Measurements from ENCODE around the gene WASF2. TPM values are rescaled to one million over a fixed set of nuclear protein-coding genes. Genes with fewer than 3 reads are reported as not detected.

The WASF2 gene
- total RNA-seq, 1 experiment from 2014 or later, result 104 TPM

- TF ChIP-seq ATF2 (CRISPR knock-in tag; IDR thresholded peaks at IDR 0.05; ENCODE audit: borderline replicate concordance, low read depth), result no peak
Measured at GRCh38 chr1:27536010-27536757, 46.2 kb upstream of the WASF2 start (continued).

DNA sequence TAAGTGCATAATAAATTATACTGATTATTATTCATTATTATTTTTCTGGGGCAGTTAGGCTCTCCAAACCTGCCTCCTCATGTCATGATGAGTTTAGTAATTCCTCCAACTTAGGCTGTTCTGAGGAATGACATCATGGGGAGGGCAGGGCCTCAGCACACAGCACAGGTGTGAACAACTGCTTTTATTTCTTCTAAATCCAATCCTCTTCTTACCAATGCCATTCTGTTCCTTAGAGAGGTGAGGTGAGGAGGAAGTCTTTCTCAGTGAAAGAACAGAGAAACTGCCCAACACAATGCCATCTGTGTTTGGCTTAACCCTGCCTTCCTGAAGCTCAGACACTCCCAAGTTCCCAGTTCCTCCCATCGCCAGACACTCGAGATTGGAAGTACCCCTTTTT lies 45.4 kb upstream of the WASF2 start:
- peaks cover 52% of the 10 kb centered on the region for H3K4me1 Mint-ChIP-seq
- peaks cover 3% of the 10 kb centered on the region for H3K36me3 Mint-ChIP-seq
- ChIA-PET CTCF (interaction anchor here (0.7 to 8.1 kb wide), 10 partner anchors 12 to 140 kb away, joined by 3 to 87 read pairs (median 9); partner anchors contain the start of gene AHDC1), POLR2A (interaction anchor here (0.6 kb wide), 1 partner anchor 114 kb away, joined by 3 read pairs; no protein-coding TSS in a partner anchor)
- H3K9me3 Mint-ChIP-seq, result no peaks in the 10 kb centered on the region
- peak overlapping the region; percentile 52; the same call in 1 of the 2 replicates for H3K27ac Mint-ChIP-seq
- DNase-seq (ENCODE audit: low spot score) (no peak), ATAC-seq (no peak)
- H3K4me3 Mint-ChIP-seq, result no peak overlapping the region
- no peaks in the 10 kb centered on the region for H3K27me3 Mint-ChIP-seq (ENCODE audit: low read depth)
- no peak for TF ChIP-seq GABPB1 (CRISPR knock-in tag; IDR thresholded peaks at IDR 0.05)
- no peak for TF ChIP-seq FOXJ3 (CRISPR knock-in tag; IDR thresholded peaks at IDR 0.05; ENCODE audit: borderline replicate concordance)
- no peak for TF ChIP-seq GRHL2 (CRISPR knock-in tag; IDR thresholded peaks at IDR 0.05; ENCODE audit: insufficient replicate concordance, severe bottlenecking)
- TF ChIP-seq, protein P1, sequence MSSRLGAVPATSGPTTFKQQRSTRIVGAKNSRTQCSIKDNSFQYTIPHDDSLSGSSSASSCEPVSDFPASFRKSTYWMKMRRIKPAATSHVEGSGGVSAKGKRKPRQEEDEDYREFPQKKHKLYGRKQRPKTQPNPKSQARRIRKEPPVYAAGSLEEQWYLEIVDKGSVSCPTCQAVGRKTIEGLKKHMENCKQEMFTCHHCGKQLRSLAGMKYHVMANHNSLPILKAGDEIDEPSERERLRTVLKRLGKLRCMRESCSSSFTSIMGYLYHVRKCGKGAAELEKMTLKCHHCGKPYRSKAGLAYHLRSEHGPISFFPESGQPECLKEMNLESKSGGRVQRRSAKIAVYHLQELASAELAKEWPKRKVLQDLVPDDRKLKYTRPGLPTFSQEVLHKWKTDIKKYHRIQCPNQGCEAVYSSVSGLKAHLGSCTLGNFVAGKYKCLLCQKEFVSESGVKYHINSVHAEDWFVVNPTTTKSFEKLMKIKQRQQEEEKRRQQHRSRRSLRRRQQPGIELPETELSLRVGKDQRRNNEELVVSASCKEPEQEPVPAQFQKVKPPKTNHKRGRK (CRISPR knock-in tag; IDR thresholded peaks at IDR 0.05; ENCODE audit: borderline replicate concordance), result no peak
- TF ChIP-seq JUN (CRISPR knock-in tag; IDR thresholded peaks at IDR 0.05), result no peak
- TF ChIP-seq RELA (CRISPR knock-in tag; IDR thresholded peaks at IDR 0.05; ENCODE audit: borderline replicate concordance), result no peak
- TF ChIP-seq CDX4 (CRISPR knock-in tag; IDR thresholded peaks at IDR 0.05; ENCODE audit: borderline replicate concordance), result no peak

GRCh38 chr1:27531959-27532685 lies 42.2 kb upstream of the WASF2 start:
- ChIA-PET POLR2A (no interaction called here), CTCF (interaction anchor here (1.1 to 7.9 kb wide), 3 partner anchors 25 to 74 kb away, joined by 4 to 46 read pairs (median 10); partner anchors contain the start of gene AHDC1)
- no peak overlapping the region for H3K4me3 Mint-ChIP-seq
- H3K36me3 Mint-ChIP-seq, result no peaks in the 10 kb centered on the region
- H3K9me3 Mint-ChIP-seq, result no peaks in the 10 kb centered on the region
- no peaks in the 10 kb centered on the region; the same call in 1 of the 2 replicates for H3K27me3 Mint-ChIP-seq (ENCODE audit: low read depth)
- DNase-seq (ENCODE audit: low spot score) (no peak), ATAC-seq (no peak)
- peaks cover 54% of the 10 kb centered on the region for H3K4me1 Mint-ChIP-seq
- TF ChIP-seq TEAD1 (CRISPR knock-in tag; IDR thresholded peaks at IDR 0.05), result no peak
- H3K27ac Mint-ChIP-seq, result peak overlapping the region; percentile 17; the same call in 1 of the 2 replicates

DNA sequence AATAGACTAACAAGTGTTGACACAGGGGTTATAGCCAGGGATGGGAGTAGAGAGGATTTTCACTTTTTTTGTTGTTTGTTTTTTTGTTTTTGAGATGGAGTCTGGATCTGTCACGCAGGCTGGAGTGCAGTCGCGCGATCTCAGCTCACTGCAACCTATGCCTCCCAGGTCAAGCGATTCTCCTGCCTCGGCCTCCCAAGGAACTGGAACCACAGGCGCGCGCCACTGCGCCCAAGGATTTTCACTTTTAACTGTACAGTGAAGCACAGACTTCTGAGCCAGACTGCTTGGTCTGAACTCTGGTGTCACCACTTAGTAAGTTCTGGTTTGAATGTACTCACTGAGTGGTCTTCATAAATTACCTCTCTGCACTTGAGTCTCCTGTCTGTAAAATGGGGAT lies 40.2 kb upstream of the WASF2 start:
- ChIA-PET POLR2A (interaction anchor here (1.3 kb wide), 1 partner anchor 114 kb away, joined by 3 read pairs; no protein-coding TSS in a partner anchor), CTCF (interaction anchor here (0.6 to 2.6 kb wide), 9 partner anchors 27 to 234 kb away, joined by 3 to 26 read pairs (median 5); no protein-coding TSS in a partner anchor)
- H3K27ac Mint-ChIP-seq, result no peak overlapping the region
- DNase-seq (ENCODE audit: low spot score) (no peak), ATAC-seq (no peak)
- no peak overlapping the region for H3K4me3 Mint-ChIP-seq
- H3K4me1 Mint-ChIP-seq, result peaks cover 54% of the 10 kb centered on the region
- H3K36me3 Mint-ChIP-seq, result no peaks in the 10 kb centered on the region
- no peaks in the 10 kb centered on the region for H3K9me3 Mint-ChIP-seq
- no peaks in the 10 kb centered on the region; the same call in 1 of the 2 replicates for H3K27me3 Mint-ChIP-seq (ENCODE audit: low read depth)
- TF ChIP-seq PRRX2 (CRISPR knock-in tag; IDR thresholded peaks at IDR 0.05), result no peak
- no peak for TF ChIP-seq STAT6 (CRISPR knock-in tag; conservative IDR thresholded peaks at IDR 0.05; ENCODE audit: low read depth)
- no peak for TF ChIP-seq GABPB1 (CRISPR knock-in tag; IDR thresholded peaks at IDR 0.05)
- TF ChIP-seq TEAD1 (CRISPR knock-in tag; IDR thresholded peaks at IDR 0.05), result no peak
- TF ChIP-seq, protein P2, sequence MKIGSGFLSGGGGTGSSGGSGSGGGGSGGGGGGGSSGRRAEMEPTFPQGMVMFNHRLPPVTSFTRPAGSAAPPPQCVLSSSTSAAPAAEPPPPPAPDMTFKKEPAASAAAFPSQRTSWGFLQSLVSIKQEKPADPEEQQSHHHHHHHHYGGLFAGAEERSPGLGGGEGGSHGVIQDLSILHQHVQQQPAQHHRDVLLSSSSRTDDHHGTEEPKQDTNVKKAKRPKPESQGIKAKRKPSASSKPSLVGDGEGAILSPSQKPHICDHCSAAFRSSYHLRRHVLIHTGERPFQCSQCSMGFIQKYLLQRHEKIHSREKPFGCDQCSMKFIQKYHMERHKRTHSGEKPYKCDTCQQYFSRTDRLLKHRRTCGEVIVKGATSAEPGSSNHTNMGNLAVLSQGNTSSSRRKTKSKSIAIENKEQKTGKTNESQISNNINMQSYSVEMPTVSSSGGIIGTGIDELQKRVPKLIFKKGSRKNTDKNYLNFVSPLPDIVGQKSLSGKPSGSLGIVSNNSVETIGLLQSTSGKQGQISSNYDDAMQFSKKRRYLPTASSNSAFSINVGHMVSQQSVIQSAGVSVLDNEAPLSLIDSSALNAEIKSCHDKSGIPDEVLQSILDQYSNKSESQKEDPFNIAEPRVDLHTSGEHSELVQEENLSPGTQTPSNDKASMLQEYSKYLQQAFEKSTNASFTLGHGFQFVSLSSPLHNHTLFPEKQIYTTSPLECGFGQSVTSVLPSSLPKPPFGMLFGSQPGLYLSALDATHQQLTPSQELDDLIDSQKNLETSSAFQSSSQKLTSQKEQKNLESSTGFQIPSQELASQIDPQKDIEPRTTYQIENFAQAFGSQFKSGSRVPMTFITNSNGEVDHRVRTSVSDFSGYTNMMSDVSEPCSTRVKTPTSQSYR (CRISPR knock-in tag; IDR thresholded peaks at IDR 0.05), result no peak
- no peak for TF ChIP-seq FOXJ3 (CRISPR knock-in tag; IDR thresholded peaks at IDR 0.05; ENCODE audit: borderline replicate concordance)
- TF ChIP-seq KAT7 (CRISPR knock-in tag; IDR thresholded peaks at IDR 0.05; ENCODE audit: borderline replicate concordance), result no peak
- no peak for TF ChIP-seq SP1 (CRISPR knock-in tag; conservative IDR thresholded peaks at IDR 0.05)
- no peak for TF ChIP-seq ZNF263 (CRISPR knock-in tag; IDR thresholded peaks at IDR 0.05; ENCODE audit: low read depth)
- TF ChIP-seq TCF7 (CRISPR knock-in tag; IDR thresholded peaks at IDR 0.05; ENCODE audit: low read depth), result no peak
- no peak for TF ChIP-seq RORB (CRISPR knock-in tag; IDR thresholded peaks at IDR 0.05)
- TF ChIP-seq ESRRA (CRISPR knock-in tag; IDR thresholded peaks at IDR 0.05; ENCODE audit: borderline replicate concordance), result no peak

All from WTC11 (cell line).